ENCODE results near the gene MCOLN2. TPM values are rescaled to one million over a fixed set of nuclear protein-coding genes. Genes with fewer than 3 reads are reported as not detected.
"Not testable (repeated sequence)": the region's sequence is repeated elsewhere in the genome, so short reads cannot be mapped to it uniquely, and the experiment has no call there.

Gene MCOLN2
- total RNA-seq, 2 donors from 2014 or later = 19.3 to 26.7 TPM

DNA sequence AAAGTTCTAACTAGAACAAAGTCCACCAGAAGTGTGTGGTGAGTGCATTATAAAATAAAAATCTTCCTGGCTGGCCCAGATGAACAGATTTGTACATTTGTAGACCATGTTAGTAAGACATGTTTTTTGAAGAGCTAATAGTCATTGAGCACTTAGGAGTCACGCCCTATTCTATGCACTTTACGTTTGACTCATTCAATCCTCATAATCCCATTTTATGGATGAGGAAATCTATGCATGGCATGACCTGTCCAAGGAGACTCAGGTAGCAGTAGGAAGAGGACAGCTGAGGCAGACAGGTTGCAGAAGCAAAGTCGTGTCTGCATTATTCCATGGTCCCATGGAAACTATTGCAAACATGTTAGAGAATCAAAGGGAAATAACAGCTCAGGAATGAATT lies 73.6 kb downstream of the MCOLN2 start:
- no peaks in the 10 kb centered on the region for H3K9me3 ChIP-seq (ENCODE audit: control insufficient read depth, low read length, poor library complexity, severe bottlenecking)
- Mint-ChIP-seq H3K36me3 (ENCODE audit: low read depth) (peaks cover 3% of the 10 kb centered on the region), H3K4me1 (peaks cover 5% of the 10 kb centered on the region), H3K4me3 (no peak overlapping the region), H3K27ac (no peak overlapping the region), H3K27me3 (peaks cover 18% of the 10 kb centered on the region)
- DNase-seq (no peak), ATAC-seq (no peak)

DNA sequence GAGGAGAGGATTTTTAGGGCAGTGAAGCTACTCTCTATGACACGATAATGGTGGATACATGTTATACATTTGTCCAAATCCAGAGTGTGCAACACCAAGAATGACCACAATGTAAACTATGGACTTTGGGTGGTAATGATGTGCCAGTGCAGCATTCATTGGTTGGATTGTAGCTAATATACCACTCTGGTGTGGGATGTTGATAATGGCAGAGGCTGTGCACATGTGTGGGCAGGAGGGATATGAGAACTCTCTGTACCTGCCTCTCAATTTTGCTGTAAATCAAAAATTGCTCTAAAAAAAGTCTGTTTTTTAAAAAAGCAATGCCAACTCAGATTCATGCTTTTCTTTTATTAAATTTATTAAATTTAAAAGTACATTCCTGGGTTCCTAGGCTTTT lies 76.8 kb downstream of the MCOLN2 start:
- H3K9me3 ChIP-seq (ENCODE audit: control insufficient read depth, low read length, poor library complexity, severe bottlenecking) = no peaks in the 10 kb centered on the region
- DNase-seq (no peak), ATAC-seq (no peak)
- Mint-ChIP-seq H3K27ac (no peak overlapping the region), H3K4me3 (no peak overlapping the region), H3K27me3 (peaks cover 16% of the 10 kb centered on the region), H3K4me1 (peaks cover 5% of the 10 kb centered on the region), H3K36me3 (ENCODE audit: low read depth) (no peaks in the 10 kb centered on the region)

DNA sequence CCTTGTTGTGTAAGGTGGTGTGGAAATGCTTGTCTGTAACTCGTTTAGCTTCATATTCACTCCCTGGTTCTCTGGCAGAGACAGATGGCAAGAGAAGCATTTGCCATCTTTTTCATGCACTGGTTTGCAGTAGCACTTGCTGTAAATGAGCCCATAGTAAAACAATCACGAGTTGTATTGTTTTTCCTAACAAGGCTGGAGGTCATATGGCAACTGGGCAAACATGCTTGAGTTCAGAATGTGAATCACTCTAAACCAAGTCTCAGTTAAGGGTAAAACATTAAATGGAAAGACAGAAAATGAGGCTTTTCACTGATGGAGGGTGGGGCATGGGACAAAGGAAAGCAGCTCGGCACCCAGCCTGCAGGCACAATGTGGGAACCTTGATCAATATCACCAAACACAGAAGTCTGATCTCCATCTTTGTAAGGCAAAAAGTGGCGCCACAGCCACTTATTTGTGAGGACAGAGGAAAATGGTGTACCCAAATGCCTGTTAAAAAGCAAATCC lies 77.4 kb downstream of the MCOLN2 start:
- ATAC-seq (no peak), DNase-seq (no peak)
- peaks cover 16% of the 10 kb centered on the region for H3K27me3 Mint-ChIP-seq
- H3K9me3 ChIP-seq (ENCODE audit: control insufficient read depth, low read length, poor library complexity, severe bottlenecking) = no peaks in the 10 kb centered on the region
- H3K4me1 Mint-ChIP-seq = peaks cover 3% of the 10 kb centered on the region
- no peak overlapping the region for H3K4me3 Mint-ChIP-seq
- no peak overlapping the region for H3K27ac Mint-ChIP-seq
- no peaks in the 10 kb centered on the region for H3K36me3 Mint-ChIP-seq (ENCODE audit: low read depth)

- Mint-ChIP-seq H3K4me1 (peaks cover 3% of the 10 kb centered on the region), H3K4me3 (no peak overlapping the region), H3K27ac (no peak overlapping the region), H3K36me3 (ENCODE audit: low read depth) (no peaks in the 10 kb centered on the region), H3K27me3 (peaks cover 16% of the 10 kb centered on the region)
- no peak for DNase-seq
- H3K9me3 ChIP-seq (ENCODE audit: control insufficient read depth, low read length, poor library complexity, severe bottlenecking) = no peaks in the 10 kb centered on the region
- no peak for ATAC-seq
These were observed 78.1 kb downstream of the MCOLN2 start for GRCh38 chr1:84918726-84919336.

DNA sequence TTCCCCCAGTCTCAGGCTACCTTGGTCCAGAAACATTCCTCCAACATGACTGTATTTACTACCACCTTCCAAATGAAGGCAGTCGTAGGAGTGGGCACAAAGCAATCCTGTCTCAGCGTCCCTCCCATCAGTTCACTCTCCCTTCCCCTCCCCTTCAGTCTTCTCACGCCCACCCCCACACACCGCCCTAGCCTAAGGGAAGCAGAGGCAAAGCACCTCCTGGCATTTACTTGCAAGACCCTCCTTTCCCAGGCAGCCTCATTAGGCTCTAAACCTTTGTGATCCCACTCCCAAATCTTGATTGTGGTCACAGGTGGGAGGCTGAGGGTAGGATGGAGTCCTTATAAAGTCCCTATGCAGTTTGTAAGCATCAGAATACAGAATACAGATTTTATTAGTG lies 80.0 kb downstream of the MCOLN2 start:
- DNase-seq (no peak), ATAC-seq (no peak)
- H3K9me3 ChIP-seq (ENCODE audit: control insufficient read depth, low read length, poor library complexity, severe bottlenecking) = no peaks in the 10 kb centered on the region
- H3K27me3 Mint-ChIP-seq = peaks cover 16% of the 10 kb centered on the region
- H3K36me3 Mint-ChIP-seq (ENCODE audit: low read depth) = no peaks in the 10 kb centered on the region
- no peak overlapping the region for H3K4me3 Mint-ChIP-seq
- peaks cover 3% of the 10 kb centered on the region for H3K4me1 Mint-ChIP-seq
- H3K27ac Mint-ChIP-seq = no peak overlapping the region

DNA sequence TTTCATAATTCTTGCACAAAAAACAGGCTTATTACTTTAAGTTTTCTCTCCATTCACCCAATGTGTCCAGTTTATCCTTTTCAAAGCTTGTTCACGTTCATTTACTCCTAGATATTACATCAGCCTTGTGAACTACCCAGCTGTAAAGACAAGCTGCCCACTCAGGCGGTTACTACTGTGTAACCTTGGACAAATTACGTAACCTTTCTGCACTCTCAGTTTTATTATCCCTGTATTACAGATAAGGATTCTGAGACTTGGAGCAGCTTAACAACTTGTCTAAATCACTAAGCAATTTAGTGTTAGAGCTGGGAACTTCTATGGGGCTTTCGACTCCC lies 83.4 kb downstream of the MCOLN2 start:
- Mint-ChIP-seq H3K27me3 (peaks cover 12% of the 10 kb centered on the region), H3K4me1 (no peaks in the 10 kb centered on the region), H3K36me3 (ENCODE audit: low read depth) (no peaks in the 10 kb centered on the region), H3K27ac (no peak overlapping the region), H3K4me3 (no peak overlapping the region)
- no peaks in the 10 kb centered on the region for H3K9me3 ChIP-seq (ENCODE audit: control insufficient read depth, low read length, poor library complexity, severe bottlenecking)
- DNase-seq (no peak), ATAC-seq (no peak)

DNA sequence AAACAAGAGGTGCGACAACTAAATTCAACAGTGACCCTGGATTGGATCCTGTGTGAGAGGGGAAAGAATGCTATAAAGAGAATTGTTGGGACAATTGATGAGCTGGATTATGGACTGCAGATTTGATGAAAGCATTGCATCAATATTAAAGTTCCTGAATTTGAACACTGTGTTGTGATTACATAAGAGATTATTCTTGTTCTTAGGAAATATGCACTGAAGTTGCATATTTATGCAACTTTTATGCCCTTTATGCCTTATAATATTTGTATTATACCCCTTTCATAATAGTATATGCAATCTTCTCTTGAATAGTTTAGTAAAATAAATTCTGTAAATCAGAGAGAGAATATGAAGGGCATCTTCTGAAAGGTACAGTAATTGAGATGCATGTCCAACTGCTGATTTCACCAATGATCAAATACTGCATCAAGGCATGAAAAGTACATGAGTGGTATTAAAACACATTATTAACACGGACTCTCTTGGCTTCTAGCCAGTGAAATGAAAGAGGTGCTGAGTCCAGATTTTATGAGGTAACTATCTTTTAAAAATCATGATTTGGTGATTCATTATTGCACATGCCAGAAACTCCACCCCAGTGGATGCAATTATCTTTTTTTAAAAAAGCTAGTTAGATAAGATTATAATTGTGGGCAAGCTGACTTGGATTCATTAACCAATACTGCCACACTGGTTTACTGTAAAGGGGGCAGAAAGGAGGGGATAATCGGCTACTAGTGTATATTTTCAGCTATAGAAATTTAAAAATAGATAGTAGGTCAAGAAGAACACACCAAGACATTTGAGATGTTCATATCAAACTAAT lies 84.0 kb downstream of the MCOLN2 start:
- Mint-ChIP-seq H3K4me3 (no peak overlapping the region), H3K27ac (no peak overlapping the region), H3K36me3 (ENCODE audit: low read depth) (no peaks in the 10 kb centered on the region), H3K4me1 (no peaks in the 10 kb centered on the region), H3K27me3 (peaks cover 6% of the 10 kb centered on the region)
- DNase-seq (no peak), ATAC-seq (no peak)
- no peaks in the 10 kb centered on the region for H3K9me3 ChIP-seq (ENCODE audit: control insufficient read depth, low read length, poor library complexity, severe bottlenecking)

DNA sequence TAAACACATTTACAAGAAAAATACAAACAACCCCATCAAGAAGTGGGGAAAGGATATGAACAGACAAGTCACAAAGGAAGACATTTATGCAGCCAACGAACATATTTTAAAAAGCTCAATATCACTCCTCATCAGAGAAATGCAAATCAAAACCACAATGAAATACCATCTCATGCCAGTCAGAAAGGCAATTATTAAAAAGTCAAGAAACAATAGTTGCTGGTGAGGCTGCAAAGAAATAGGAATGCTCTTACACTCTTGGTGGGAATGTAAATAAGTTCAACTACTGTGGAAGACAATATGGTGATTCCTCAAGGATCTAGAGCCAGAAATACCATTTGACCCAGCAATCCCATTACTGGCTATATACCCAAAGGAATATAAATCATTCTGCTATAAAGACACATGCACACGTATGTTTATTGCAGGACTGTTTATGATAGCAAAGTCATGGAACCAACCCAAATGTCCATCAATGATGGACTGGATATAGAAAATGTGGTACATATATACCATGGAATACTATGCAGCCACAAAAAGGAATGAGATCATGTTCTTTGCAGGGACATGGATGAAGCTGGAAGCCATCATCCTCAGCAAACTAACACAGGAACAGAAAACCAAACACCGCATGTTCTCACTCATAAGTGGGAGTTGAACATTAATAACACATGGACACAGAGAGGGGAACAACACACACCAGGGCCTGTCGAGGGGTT lies 88.0 kb downstream of the MCOLN2 start:
- H3K4me3 Mint-ChIP-seq; H3K36me3 Mint-ChIP-seq (ENCODE audit: low read depth); DNase-seq; H3K4me1 Mint-ChIP-seq; ATAC-seq; H3K27ac Mint-ChIP-seq; H3K9me3 ChIP-seq (ENCODE audit: control insufficient read depth, low read length, poor library complexity, severe bottlenecking): not testable (repeated sequence)
- H3K27me3 Mint-ChIP-seq = peaks cover 24% of the 10 kb centered on the region

DNA sequence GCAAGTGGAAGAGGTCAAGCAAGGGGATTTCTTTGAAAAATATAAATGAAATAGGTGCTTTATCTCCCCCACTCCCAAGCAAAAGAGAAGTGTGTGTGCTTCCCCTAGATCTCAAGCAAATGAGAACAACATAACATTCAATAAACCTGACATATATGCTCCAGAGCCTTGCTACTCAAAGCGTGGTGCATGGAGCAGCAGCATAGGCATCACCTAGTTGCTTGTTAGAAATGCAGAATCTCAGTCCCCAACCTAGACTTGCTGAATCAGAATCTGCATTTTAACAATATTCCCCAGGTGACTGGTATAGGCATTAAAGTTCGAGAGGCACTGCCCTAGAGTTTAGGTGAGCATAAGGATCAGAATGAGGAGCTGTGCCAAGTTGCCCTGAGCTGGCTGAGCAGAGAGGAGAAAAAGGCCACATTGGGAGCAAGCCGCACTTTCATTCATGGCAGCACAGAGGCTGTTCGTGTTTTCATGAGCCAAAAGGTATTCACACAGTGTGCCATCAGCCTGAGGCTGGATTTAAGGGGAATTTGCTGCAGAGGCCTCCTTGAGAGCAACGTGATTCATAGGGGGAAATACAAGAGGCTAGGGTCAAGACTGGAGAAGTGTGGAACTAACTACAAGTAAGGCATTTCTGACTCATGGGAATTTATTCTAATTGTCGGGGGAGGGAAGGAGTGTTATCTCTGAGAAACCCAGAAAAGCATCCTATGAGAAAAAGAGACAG lies 89.7 kb downstream of the MCOLN2 start:
- no peak for DNase-seq
- H3K4me1 Mint-ChIP-seq = no peaks in the 10 kb centered on the region
- no peak overlapping the region for H3K4me3 Mint-ChIP-seq
- H3K9me3 ChIP-seq (ENCODE audit: control insufficient read depth, low read length, poor library complexity, severe bottlenecking) = no peaks in the 10 kb centered on the region
- H3K27me3 Mint-ChIP-seq = peaks cover 24% of the 10 kb centered on the region
- H3K36me3 Mint-ChIP-seq (ENCODE audit: low read depth) = peaks cover under 1% of the 10 kb centered on the region
- no peak for ATAC-seq
- no peak overlapping the region for H3K27ac Mint-ChIP-seq

- ATAC-seq; H3K4me1 Mint-ChIP-seq; H3K36me3 Mint-ChIP-seq (ENCODE audit: low read depth); H3K27ac Mint-ChIP-seq; H3K4me3 Mint-ChIP-seq; DNase-seq; H3K9me3 ChIP-seq (ENCODE audit: control insufficient read depth, low read length, poor library complexity, severe bottlenecking): not testable (repeated sequence)
- H3K27me3 Mint-ChIP-seq = peaks cover 26% of the 10 kb centered on the region
These were observed 94.2 kb downstream of the MCOLN2 start for GRCh38 chr1:84902727-84903126.

DNA sequence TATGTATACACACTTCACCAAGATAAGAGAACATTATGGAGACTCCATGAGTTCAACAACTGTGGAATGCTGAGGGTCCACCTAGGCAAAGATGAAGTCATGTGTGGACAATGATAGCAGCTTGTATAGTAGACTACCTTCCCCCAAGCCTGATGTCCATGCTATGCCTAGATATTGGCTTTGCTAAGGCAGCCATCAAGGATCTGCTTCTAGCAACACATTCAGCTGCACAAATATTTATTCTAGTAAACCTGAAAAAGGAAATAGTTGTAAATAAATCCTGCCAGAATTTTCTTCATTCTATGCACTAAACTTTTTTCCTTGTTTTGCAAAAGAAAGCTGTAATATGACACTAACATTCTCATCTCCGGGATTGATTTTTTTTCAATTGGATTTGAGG lies 96.9 kb downstream of the MCOLN2 start:
- no peak overlapping the region for H3K4me3 Mint-ChIP-seq
- H3K27me3 Mint-ChIP-seq = peaks cover 32% of the 10 kb centered on the region
- no peaks in the 10 kb centered on the region for H3K9me3 ChIP-seq (ENCODE audit: control insufficient read depth, low read length, poor library complexity, severe bottlenecking)
- ATAC-seq = no peak
- no peak for DNase-seq
- H3K36me3 Mint-ChIP-seq (ENCODE audit: low read depth) = peaks cover 2% of the 10 kb centered on the region
- no peaks in the 10 kb centered on the region for H3K4me1 Mint-ChIP-seq
- H3K27ac Mint-ChIP-seq = no peak overlapping the region

DNA sequence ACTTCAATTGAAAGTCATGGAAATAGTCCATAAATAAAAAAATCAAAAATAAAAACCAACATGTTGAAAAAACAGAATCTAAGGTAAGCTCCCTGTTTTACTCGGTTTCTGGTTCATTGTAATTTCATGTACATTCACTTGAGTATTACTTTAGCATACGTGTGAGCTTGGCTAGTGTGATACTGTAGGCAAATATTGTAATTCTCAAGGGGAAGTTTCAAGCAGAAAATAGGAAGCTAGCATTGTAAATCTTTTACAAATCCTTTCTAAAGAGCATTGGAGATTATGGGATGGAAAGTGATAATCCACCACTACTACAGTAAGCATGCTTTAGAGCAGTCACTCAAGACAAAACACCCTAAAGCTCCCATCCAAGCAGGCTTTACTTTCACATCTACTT lies 100.6 kb downstream of the MCOLN2 start:
- H3K27ac Mint-ChIP-seq = no peak overlapping the region
- DNase-seq (no peak), ATAC-seq (no peak)
- H3K4me3 Mint-ChIP-seq = no peak overlapping the region
- peaks cover 48% of the 10 kb centered on the region for H3K27me3 Mint-ChIP-seq
- peaks cover 6% of the 10 kb centered on the region for H3K36me3 Mint-ChIP-seq (ENCODE audit: low read depth)
- H3K4me1 Mint-ChIP-seq = peaks cover 10% of the 10 kb centered on the region
- H3K9me3 ChIP-seq (ENCODE audit: control insufficient read depth, low read length, poor library complexity, severe bottlenecking) = no peaks in the 10 kb centered on the region
